OCI-M2 (cell line): ENCODE data around the gene MDM2.

ENCODE experiments used
- DNase-seq: peaks from one replicate; lab custom pipeline; 2025; ENCODE audit not compliant: unreplicated experiment; lab: John Stamatoyannopoulos, UW

Gene MDM2

DNA sequence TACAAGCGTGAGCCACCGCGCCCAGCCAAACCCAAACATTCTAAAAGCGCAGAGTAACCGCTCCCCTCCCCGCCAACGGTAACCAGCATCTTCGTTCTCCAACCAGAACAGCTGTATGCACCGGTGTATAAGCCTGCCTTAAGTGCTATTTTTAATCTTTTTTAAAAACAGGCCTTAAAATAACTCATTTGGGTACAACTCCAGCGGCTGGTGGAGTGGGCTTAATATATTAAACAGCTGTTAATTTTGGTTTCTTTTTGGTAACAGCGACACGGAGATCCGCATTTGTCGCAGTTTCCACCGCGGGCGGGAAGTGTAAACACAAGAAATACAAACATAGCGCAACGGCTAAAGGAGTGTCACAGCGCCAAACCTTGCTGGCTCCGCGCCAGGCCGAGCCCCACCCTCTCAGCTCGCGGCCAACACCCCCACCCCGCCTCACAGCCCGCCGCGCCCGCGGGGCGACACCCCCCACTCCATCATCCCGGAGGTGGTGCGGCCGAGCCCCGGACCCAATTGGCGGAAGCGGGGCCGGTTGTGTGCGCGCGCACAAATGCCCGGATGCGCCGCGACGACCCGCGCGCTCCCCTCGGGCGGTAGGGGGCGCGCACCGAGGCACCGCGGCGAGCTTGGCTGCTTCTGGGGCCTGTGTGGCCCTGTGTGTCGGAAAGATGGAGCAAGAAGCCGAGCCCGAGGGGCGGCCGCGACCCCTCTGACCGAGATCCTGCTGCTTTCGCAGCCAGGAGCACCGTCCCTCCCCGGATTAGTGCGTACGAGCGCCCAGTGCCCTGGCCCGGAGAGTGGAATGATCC is at the start of gene MDM2:
Gene MDM2, plus strand, starts transcription at position 602 of the 812 bp plus-strand sequence. CDS start 301 bp downstream, outside the sequence.
- peak; percentile 53 for DNase-seq

- no peak for DNase-seq
These were observed 48.1 kb upstream of the MDM2 start for GRCh38 chr12:68759852-68760251.

- DNase-seq = no peak
These were observed 47.1 kb upstream of the MDM2 start for GRCh38 chr12:68760806-68761441.

- no peak for DNase-seq
These were observed 46.5 kb upstream of the MDM2 start for GRCh38 chr12:68761442-68761812.

- no peak for DNase-seq
These were observed 45.9 kb upstream of the MDM2 start for GRCh38 chr12:68761901-68762630.

DNA sequence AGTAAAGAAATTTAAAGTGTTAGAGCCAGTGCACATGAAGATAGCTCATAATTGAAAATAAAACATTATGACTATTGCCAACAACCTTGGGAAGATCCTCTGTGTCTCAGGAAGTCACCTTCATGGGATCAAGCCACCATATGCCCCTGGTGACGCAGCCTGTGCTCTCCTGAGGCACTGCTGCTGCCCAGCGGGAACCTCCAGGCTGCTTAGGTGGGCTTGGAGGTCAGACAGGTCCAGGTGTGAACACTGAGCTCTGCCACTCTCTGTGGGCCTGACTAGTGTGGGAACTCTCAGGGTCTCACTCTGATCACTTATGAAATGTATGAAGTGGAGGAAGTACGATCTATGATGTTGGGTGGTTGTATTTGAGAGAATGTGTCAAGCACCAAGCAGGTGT is 45.3 kb upstream of the MDM2 start:
- no peak for DNase-seq

- no peak for DNase-seq
These were observed 42.3 kb upstream of the MDM2 start for GRCh38 chr12:68765696-68766095.

DNA sequence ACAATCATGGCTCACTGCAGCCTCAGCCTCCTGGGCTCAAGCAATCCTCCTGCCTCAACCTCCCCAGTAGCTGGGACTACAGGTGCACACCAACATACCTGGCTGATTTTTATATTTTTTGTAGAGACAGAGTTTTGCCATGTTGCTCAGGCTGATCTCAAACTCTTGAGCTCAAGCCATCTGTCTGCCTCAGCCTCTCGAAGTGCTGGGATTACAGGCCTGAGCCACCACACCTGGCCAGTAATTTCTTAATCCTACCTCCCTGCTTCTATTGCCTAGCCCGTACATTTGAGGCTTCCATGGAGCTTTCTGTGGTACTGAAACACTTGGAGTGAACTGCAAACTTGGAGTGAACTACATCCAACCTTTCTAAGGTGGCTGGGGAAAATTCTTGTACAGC is 41.3 kb upstream of the MDM2 start:
- DNase-seq = no peak

- DNase-seq = no peak
These were observed 40.8 kb upstream of the MDM2 start for GRCh38 chr12:68767191-68767590.

DNA sequence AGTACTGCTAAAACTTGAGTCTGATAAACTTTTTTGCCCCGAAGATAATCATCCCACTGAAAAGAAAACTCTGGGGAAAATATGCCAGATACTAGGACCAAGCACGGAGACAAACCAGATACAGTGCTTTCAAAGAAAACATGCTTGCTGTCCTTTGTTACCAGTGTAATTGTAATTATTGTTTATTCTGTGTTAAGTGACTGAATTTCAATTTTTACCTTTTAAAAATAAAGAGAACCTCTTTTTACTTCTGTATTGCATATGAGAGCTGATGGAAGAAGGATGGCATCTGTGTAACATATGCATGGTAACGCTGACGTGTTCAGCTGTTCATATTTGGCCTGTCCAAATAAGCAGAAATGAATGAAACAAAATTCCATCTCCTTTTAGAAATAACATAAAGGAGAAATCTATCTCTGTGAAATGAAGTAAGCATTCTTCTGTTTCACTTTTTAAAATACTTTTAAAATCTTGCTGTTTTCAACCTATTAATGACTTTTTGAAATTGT is 39.5 kb upstream of the MDM2 start:
- no peak for DNase-seq

- no peak for DNase-seq
These were observed 38.0 kb upstream of the MDM2 start for GRCh38 chr12:68769941-68770340.

GRCh38 chr12:68771223-68771925 is 36.6 kb upstream of the MDM2 start:
- DNase-seq = peak; percentile 17

GRCh38 chr12:68772714-68773113 is 35.3 kb upstream of the MDM2 start:
- DNase-seq = no peak

DNA sequence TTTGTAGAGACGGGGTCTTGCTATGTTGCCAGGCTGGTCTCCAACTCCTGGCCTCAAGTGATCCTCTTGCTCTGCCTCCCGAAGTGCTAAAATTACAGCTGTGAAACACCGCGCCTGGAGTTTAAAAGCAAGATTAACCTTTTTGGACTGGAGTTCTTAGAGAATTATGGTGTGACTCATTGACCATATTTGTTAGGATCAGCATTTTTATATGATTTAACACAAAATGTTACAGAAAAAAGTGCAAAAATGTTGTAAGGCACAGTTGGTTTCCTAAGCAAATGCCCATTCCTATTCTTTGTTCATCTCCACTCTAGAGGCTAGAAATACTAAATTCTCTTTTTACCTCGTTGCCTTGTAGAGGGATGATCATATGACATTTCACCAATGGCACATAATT is 34.4 kb upstream of the MDM2 start:
- DNase-seq = no peak

DNA sequence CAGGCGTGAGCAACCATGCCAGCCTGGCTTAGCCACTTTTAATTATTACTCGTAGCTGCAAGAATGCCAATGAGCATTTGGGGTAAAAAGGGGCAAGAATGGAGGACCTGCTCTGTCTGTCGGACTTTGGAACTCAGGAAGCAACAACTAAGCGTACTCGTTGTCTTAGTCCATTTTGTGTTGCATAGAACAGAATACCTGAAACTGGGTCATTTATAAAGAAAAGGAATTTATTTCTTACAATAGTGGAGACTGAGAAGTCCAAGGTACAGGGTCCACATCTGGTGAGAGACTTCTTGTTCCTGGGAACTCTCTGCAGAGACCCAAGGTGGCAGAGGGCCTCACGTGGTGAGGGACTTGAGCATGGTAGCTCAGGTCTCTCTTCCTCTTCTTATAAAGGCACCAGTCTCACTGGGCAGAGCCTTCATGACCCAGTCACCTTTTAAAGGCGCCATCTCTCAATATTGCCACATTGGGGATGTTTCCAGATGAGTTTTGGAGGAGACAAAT is 32.8 kb upstream of the MDM2 start:
- DNase-seq = no peak

DNA sequence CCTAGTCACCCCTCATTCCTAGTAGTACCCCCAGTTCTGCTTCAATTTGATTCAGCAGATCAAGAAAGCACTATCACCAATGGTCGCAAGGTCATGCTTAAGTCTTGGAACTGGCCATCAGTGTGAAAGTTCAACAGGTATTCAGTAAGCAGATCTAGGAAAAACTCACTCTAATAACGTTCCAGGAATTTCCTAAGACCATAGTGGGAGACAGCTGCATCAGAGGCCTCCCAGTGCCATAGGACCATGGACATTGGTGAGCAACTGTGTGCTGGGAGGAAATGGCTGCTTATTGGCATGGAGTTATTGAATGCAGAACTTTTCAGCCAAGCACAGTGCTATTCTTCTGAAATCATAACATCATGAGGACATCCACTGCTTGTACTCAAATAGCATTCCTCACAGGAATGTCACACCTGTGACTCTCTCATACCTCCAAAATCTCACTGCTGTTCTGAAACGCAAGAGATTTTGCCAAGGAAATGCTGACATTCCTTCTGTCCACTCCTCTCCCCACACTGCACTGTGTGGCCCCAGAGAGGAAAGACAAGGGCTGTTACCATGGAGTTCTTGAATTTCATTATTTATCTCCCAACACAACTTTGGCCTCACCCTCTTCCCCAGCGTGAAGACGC is 30.9 kb upstream of the MDM2 start:
- no peak for DNase-seq

DNA sequence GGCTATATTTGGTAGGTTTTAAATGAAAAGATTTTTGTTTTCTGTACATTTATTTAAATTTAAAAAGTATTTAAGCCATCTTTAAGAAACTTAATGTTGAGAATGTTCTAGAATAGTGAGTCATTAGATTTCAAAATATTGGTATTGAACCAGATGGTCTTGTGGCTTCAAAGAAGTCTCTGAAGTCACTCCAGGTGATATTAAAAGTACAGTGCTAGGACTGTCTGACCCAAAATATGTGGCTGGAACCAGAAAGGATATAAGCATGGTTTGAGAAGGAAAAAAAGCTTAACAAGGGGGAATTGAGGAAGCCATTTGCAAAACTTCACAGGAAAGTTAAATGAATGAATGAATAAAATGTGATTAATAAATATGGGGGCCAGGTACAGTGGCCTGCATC is 28.7 kb upstream of the MDM2 start:
- DNase-seq = no peak

GRCh38 chr12:68780731-68781130 is 27.2 kb upstream of the MDM2 start:
- no peak for DNase-seq

GRCh38 chr12:68781728-68782127 is 26.2 kb upstream of the MDM2 start:
- no peak for DNase-seq

DNA sequence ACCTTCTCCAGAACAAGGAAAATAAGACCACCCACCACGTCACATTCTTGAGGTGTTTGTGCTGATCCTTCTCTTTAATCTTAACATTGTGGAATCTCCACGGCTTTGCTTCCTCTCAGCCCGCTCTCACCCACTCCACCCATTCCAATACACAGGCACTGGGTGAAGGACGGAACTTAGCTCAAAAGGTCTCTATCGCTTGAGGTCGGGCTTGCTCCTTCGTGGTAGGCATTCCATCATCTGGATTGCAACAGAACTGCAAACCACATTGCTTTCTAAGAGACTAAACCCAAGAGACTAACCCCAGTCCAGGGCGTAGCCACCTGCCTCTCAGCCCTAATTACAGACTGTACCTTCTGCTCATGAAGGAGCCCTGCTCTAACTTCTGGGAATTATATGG is 24.0 kb upstream of the MDM2 start:
- DNase-seq = no peak

GRCh38 chr12:68785358-68785757 is 22.6 kb upstream of the MDM2 start:
- DNase-seq = no peak
